ENCODE data around the gene RTP2. TPM values are rescaled to one million over a fixed set of nuclear protein-coding genes. Genes with fewer than 3 reads are reported as not detected.

The RTP2 gene
- total and polyA plus RNA-seq, 2 experiments from 2014 or later, result not detected

GRCh38 chr3:187651282-187651681 lies 51.1 kb downstream of the RTP2 start:
- Histone ChIP-seq H3K79me2 (replicated peaks; ENCODE audit: insufficient read depth) (no peaks in the 10 kb centered on the region), H3K4me3 (no peak overlapping the region), H3F3A (replicated peaks; ENCODE audit: low read depth) (no peaks in the 10 kb centered on the region), H4K20me1 (replicated peaks; ENCODE audit: insufficient read depth) (no peaks in the 10 kb centered on the region), H2AFZ (no peak overlapping the region), H3K9me2 (ENCODE audit: insufficient read depth) (peaks cover 6% of the 10 kb centered on the region; the same call in 1 of the 2 replicates), H3K27ac (ENCODE audit: low read depth) (no peak overlapping the region), H3K4me2 (no peak overlapping the region), H3K27me3 (ENCODE audit: insufficient read depth) (no peaks in the 10 kb centered on the region), H3K4me1 (ENCODE audit: insufficient read depth) (no peaks in the 10 kb centered on the region), H3K36me3 (ENCODE audit: insufficient read depth) (no peaks in the 10 kb centered on the region)
- no peak for DNase-seq (ENCODE audit: low spot score)
- H3K4me1 Mint-ChIP-seq, result no peaks in the 10 kb centered on the region; the same call in 2 of the 3 replicates
- H3K27me3 Mint-ChIP-seq (ENCODE audit: insufficient read depth, low read depth, poor library complexity), result peaks cover 2% of the 10 kb centered on the region
- ATAC-seq, result no peak
- H3K4me3 Mint-ChIP-seq, result no peak overlapping the region
- TF ChIP-seq CREB1 (CRISPR knock-in tag; IDR thresholded peaks at IDR 0.05; ENCODE audit: low read depth), result no peak
- TF ChIP-seq, protein P1, sequence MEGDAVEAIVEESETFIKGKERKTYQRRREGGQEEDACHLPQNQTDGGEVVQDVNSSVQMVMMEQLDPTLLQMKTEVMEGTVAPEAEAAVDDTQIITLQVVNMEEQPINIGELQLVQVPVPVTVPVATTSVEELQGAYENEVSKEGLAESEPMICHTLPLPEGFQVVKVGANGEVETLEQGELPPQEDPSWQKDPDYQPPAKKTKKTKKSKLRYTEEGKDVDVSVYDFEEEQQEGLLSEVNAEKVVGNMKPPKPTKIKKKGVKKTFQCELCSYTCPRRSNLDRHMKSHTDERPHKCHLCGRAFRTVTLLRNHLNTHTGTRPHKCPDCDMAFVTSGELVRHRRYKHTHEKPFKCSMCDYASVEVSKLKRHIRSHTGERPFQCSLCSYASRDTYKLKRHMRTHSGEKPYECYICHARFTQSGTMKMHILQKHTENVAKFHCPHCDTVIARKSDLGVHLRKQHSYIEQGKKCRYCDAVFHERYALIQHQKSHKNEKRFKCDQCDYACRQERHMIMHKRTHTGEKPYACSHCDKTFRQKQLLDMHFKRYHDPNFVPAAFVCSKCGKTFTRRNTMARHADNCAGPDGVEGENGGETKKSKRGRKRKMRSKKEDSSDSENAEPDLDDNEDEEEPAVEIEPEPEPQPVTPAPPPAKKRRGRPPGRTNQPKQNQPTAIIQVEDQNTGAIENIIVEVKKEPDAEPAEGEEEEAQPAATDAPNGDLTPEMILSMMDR (conservative IDR thresholded peaks at IDR 0.05; ENCODE audit: low read depth in 2 of 2), result no peak
- TF ChIP-seq, protein P2, sequence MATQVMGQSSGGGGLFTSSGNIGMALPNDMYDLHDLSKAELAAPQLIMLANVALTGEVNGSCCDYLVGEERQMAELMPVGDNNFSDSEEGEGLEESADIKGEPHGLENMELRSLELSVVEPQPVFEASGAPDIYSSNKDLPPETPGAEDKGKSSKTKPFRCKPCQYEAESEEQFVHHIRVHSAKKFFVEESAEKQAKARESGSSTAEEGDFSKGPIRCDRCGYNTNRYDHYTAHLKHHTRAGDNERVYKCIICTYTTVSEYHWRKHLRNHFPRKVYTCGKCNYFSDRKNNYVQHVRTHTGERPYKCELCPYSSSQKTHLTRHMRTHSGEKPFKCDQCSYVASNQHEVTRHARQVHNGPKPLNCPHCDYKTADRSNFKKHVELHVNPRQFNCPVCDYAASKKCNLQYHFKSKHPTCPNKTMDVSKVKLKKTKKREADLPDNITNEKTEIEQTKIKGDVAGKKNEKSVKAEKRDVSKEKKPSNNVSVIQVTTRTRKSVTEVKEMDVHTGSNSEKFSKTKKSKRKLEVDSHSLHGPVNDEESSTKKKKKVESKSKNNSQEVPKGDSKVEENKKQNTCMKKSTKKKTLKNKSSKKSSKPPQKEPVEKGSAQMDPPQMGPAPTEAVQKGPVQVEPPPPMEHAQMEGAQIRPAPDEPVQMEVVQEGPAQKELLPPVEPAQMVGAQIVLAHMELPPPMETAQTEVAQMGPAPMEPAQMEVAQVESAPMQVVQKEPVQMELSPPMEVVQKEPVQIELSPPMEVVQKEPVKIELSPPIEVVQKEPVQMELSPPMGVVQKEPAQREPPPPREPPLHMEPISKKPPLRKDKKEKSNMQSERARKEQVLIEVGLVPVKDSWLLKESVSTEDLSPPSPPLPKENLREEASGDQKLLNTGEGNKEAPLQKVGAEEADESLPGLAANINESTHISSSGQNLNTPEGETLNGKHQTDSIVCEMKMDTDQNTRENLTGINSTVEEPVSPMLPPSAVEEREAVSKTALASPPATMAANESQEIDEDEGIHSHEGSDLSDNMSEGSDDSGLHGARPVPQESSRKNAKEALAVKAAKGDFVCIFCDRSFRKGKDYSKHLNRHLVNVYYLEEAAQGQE (IDR thresholded peaks at IDR 0.05; ENCODE audit: unreplicated experiment), result no peak
- no peak for TF ChIP-seq EZH2phosphoT487 (IDR thresholded peaks at IDR 0.05; ENCODE audit: unreplicated experiment)
- TF ChIP-seq NANOG (IDR thresholded peaks at IDR 0.05; ENCODE audit: borderline replicate concordance), result no peak
- TF ChIP-seq ZNF114 (CRISPR knock-in tag; IDR thresholded peaks at IDR 0.05), result no peak
- TF ChIP-seq POLR2AphosphoS5 (IDR thresholded peaks at IDR 0.05; ENCODE audit: low read depth), result no peak
- TF ChIP-seq, protein P3, sequence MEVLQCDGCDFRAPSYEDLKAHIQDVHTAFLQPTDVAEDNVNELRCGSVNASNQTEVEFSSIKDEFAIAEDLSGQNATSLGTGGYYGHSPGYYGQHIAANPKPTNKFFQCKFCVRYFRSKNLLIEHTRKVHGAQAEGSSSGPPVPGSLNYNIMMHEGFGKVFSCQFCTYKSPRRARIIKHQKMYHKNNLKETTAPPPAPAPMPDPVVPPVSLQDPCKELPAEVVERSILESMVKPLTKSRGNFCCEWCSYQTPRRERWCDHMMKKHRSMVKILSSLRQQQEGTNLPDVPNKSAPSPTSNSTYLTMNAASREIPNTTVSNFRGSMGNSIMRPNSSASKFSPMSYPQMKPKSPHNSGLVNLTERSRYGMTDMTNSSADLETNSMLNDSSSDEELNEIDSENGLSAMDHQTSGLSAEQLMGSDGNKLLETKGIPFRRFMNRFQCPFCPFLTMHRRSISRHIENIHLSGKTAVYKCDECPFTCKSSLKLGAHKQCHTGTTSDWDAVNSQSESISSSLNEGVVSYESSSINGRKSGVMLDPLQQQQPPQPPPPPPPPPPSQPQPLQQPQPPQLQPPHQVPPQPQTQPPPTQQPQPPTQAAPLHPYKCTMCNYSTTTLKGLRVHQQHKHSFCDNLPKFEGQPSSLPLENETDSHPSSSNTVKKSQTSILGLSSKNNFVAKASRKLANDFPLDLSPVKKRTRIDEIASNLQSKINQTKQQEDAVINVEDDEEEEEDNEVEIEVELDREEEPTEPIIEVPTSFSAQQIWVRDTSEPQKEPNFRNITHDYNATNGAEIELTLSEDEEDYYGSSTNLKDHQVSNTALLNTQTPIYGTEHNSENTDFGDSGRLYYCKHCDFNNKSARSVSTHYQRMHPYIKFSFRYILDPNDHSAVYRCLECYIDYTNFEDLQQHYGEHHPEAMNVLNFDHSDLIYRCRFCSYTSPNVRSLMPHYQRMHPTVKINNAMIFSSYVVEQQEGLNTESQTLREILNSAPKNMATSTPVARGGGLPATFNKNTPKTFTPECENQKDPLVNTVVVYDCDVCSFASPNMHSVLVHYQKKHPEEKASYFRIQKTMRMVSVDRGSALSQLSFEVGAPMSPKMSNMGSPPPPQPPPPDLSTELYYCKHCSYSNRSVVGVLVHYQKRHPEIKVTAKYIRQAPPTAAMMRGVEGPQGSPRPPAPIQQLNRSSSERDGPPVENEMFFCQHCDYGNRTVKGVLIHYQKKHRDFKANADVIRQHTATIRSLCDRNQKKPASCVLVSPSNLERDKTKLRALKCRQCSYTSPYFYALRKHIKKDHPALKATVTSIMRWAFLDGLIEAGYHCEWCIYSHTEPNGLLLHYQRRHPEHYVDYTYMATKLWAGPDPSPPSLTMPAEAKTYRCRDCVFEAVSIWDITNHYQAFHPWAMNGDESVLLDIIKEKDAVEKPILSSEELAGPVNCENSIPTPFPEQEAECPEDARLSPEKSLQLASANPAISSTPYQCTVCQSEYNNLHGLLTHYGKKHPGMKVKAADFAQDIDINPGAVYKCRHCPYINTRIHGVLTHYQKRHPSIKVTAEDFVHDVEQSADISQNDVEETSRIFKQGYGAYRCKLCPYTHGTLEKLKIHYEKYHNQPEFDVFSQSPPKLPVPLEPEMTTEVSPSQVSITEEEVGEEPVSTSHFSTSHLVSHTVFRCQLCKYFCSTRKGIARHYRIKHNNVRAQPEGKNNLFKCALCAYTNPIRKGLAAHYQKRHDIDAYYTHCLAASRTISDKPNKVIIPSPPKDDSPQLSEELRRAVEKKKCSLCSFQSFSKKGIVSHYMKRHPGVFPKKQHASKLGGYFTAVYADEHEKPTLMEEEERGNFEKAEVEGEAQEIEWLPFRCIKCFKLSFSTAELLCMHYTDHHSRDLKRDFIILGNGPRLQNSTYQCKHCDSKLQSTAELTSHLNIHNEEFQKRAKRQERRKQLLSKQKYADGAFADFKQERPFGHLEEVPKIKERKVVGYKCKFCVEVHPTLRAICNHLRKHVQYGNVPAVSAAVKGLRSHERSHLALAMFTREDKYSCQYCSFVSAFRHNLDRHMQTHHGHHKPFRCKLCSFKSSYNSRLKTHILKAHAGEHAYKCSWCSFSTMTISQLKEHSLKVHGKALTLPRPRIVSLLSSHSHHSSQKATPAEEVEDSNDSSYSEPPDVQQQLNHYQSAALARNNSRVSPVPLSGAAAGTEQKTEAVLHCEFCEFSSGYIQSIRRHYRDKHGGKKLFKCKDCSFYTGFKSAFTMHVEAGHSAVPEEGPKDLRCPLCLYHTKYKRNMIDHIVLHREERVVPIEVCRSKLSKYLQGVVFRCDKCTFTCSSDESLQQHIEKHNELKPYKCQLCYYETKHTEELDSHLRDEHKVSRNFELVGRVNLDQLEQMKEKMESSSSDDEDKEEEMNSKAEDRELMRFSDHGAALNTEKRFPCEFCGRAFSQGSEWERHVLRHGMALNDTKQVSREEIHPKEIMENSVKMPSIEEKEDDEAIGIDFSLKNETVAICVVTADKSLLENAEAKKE (CRISPR knock-in tag; IDR thresholded peaks at IDR 0.05), result no peak
- TF ChIP-seq, protein P4, sequence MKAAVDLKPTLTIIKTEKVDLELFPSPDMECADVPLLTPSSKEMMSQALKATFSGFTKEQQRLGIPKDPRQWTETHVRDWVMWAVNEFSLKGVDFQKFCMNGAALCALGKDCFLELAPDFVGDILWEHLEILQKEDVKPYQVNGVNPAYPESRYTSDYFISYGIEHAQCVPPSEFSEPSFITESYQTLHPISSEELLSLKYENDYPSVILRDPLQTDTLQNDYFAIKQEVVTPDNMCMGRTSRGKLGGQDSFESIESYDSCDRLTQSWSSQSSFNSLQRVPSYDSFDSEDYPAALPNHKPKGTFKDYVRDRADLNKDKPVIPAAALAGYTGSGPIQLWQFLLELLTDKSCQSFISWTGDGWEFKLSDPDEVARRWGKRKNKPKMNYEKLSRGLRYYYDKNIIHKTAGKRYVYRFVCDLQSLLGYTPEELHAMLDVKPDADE (IDR thresholded peaks at IDR 0.05), result no peak
- no peak for TF ChIP-seq STAT1 (IDR thresholded peaks at IDR 0.05; ENCODE audit: unreplicated experiment)
- no peak for TF ChIP-seq JUNB (IDR thresholded peaks at IDR 0.05; ENCODE audit: unreplicated experiment)
- no peak for TF ChIP-seq EZH2 (IDR thresholded peaks at IDR 0.05; ENCODE audit: low read depth, unreplicated experiment)
- TF ChIP-seq ZNF331 (CRISPR knock-in tag; IDR thresholded peaks at IDR 0.05; ENCODE audit: low read depth), result no peak
- H3K27ac Mint-ChIP-seq, result no peak overlapping the region
- H3K9me3 Mint-ChIP-seq, result no peaks in the 10 kb centered on the region; the same call in 2 of the 3 replicates
- no peaks in the 10 kb centered on the region for H3K36me3 Mint-ChIP-seq (ENCODE audit: low read depth)

All from GM23338 (cell line).